ENCODE data around the gene TNFRSF1A.

- TF ChIP-seq CTCF (IDR thresholded peaks at IDR 0.05), result no peak
- TF ChIP-seq POLR2A (IDR thresholded peaks at IDR 0.05), result no peak
Observed at GRCh38 chr12:6303071-6303470, 38.8 kb downstream of the TNFRSF1A start.
